Erythroblast (primary cell): ENCODE results near the gene CYREN.

Experiments
- DNase-seq, 2 experiments: peaks; one replicate each; lab custom pipeline; 2025; lab: John Stamatoyannopoulos, UW
- GATA1 ChIP-seq: IDR thresholded peaks from 2 replicates; pipeline ENCODE4 v1.6.1; 2011; ENCODE audit warnings: low read depth, mild to moderate bottlenecking, control low read depth, low read length, moderate library complexity
- POLR2A ChIP-seq: IDR thresholded peaks from 2 replicates; pipeline ENCODE4 v1.6.1; 2011; ENCODE audit warnings: mild to moderate bottlenecking, low read length

CYREN gene

GRCh38 chr7:135206941-135207391 lies 36.5 kb upstream of the CYREN start:
- TF ChIP-seq POLR2A (no peak), GATA1 (no peak)
- DNase-seq = no peak

GRCh38 chr7:135205850-135206249 lies 35.3 kb upstream of the CYREN start:
- TF ChIP-seq GATA1 = no peak
- TF ChIP-seq POLR2A = no peak
- no peak for DNase-seq

DNA sequence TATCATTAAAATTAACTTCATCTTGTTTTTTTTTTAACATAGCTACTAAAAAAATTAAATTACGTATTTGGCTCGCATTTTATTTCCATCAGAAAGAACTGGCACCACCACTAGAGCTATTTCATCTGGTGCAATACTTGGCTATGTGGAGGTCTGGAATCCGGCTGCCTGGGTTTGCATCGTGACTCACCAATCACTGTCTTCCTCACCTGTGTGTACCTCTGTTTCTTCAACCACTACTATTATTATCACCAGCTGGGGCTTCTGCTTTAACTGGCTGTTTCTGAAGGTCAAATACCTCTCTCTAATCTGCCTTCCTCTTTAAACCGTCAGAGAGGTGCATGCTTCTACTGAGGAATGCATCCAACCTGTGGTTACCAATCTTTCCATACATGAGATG lies 34.4 kb upstream of the CYREN start:
- DNase-seq = no peak
- TF ChIP-seq GATA1 (no peak), POLR2A (no peak)

DNA sequence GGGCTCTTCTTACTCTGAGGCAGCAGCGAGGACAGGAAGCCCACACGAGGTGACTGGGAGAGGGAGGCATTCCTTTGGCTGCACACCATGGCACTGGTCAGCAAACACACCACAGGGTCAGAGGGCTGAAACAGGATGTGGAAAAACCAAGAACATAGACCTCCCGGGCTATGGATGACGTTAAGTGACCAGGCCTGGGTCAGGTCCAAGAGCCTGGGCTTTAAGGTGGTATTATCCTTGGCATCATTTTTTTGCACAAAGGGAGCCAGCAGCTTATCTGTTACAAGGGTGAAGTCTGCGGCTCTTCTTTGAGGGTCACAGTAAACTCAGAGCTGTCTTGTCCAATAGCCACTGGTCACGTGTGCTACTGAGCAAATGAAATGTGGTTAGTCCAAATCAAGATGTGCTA lies 33.8 kb upstream of the CYREN start:
- TF ChIP-seq GATA1 (no peak), POLR2A (no peak)
- no peak for DNase-seq

- no peak for DNase-seq
- TF ChIP-seq POLR2A = no peak
- TF ChIP-seq GATA1 = no peak
These were observed 30.8 kb upstream of the CYREN start for GRCh38 chr7:135201350-135201749.

DNA sequence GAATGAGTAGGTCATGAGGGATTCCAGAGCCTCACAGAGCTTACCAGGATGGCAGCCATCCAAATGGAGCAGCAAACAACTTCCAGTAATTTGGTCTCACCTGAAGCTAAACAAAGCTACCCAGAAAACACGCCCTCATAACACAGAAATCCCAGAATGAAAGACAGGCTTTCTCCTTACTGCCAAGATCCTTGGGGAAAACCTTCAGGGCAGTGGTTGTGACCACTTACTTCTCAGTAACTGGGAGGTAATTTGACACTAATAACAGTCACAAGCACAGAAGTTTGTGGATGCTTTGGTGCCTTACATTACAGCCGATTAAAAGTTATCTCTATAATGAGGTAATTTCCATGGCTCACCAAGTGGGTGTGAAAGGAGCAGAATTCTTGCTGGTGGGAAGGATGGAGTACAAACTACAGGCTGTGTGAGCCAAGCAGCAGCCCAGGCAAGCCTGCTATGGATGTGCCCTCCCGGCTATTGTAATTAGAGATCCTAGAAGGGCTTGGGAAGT lies 30.4 kb upstream of the CYREN start:
- TF ChIP-seq POLR2A (no peak), GATA1 (no peak)
- DNase-seq = no peak

GRCh38 chr7:135199439-135199838 lies 28.9 kb upstream of the CYREN start:
- no peak for DNase-seq
- TF ChIP-seq GATA1 (no peak), POLR2A (no peak)

DNA sequence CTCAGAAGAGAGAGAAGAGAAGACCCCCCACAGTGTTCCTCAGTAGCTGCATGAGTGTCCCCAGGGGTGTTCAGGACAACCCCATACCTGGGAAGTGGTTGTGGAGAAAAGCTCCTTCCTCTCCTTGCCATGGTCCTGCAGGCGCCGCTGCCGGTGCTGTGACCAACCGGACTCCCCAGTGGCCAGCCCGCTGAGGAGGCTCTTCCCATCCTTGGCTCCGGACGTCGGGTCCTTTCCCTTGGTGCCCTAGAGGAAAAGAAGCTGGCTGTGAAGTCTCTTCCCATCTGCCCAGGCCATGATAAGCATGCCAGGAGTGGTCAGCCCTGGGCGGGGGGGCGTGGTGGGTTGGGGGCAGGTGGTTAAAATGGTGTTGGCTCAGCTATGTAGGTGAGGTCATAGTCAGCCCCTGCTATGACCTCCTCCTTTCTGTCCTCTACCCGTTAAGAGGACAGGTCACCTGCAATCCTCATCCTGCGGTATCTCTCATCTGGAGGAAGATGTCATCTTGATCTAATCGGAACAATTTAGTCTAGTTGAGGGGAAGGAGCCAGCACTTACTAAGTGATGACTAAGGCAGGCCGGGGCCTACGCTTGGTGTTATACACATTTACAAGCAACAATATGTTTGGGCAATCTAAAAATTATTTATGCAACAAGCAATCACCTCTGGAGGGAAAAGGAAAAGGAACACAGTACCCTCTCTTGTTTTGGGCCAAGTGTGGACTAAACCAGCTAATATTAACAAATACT lies 27.6 kb upstream of the CYREN start:
- TF ChIP-seq POLR2A = no peak
- TF ChIP-seq GATA1 = no peak

GRCh38 chr7:135197343-135197742 lies 26.8 kb upstream of the CYREN start:
- TF ChIP-seq GATA1 (no peak), POLR2A (no peak)
- DNase-seq = no peak

More for the DNA sequence above, 27.6 kb upstream of the CYREN start:
- DNase-seq = no peak

- no peak for TF ChIP-seq POLR2A
These were observed 25.6 kb upstream of the CYREN start for GRCh38 chr7:135195968-135196629.

DNA sequence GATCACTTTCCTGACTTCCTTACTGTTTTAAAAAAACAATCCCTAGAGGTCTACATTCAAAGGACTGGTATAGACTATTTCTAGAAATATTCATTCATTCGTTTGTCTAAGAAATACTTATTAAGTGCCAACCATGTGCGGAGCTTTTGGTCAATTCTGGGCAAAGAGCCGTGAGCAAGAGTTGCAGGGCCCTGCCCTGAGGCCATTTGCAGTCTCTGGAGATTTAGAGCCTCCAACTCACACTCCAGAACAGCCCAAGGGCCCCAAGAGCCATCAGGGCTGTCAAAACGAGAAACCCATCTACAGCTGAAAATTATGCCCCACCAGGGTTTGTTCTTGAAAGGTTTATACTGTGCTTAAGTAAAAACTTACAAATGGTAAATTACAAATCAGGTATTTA lies 24.6 kb upstream of the CYREN start:
- no peak for TF ChIP-seq POLR2A
- no peak for TF ChIP-seq GATA1
- DNase-seq = no peak

More at GRCh38 chr7:135195968-135196629, 25.6 kb upstream of the CYREN start:
- no peak for DNase-seq

DNA sequence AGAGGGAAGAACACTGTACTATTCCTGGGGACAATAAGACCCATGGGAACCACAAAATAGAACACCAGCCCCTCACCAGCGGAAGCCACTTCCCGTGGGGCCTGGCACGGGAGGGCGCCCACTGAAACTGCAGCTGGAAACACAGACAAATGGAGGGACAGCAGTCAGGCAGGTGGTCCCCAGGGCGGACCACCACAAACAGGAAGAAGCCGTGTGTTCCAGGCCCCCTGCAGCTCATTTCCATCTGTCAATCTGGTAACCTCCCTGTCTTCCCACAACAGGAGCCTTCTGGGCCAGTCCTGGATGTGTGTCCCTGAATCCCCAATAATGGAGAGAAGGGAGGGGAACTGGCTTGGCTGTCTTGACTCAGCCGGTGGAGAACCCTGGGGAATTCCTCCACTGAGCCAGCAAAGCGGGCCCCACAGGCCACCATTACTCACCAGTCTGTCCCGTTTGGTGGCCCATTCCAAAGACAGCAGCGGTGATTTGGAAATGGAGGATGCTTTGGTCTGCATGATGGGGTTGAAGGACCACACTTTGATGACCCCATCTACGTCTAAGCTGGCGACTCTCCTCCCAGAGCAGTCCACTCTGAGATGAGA lies 24.1 kb upstream of the CYREN start:
- TF ChIP-seq POLR2A (no peak), GATA1 (no peak)
- no peak for DNase-seq

- TF ChIP-seq GATA1 = no peak
- no peak for TF ChIP-seq POLR2A
- DNase-seq = no peak
These were observed 23.1 kb upstream of the CYREN start for GRCh38 chr7:135193615-135194081.
